ENCODE results near the gene NEU1. TPM values are rescaled to one million over a fixed set of nuclear protein-coding genes. Genes with fewer than 3 reads are reported as not detected.
"Not testable (repeated sequence)": the region's sequence is repeated elsewhere in the genome, so short reads cannot be mapped to it uniquely, and the experiment has no call there.

Gene NEU1
- total and polyA plus RNA-seq, 4 donors = 27.6 to 42.4 (median 34.8) TPM

DNA sequence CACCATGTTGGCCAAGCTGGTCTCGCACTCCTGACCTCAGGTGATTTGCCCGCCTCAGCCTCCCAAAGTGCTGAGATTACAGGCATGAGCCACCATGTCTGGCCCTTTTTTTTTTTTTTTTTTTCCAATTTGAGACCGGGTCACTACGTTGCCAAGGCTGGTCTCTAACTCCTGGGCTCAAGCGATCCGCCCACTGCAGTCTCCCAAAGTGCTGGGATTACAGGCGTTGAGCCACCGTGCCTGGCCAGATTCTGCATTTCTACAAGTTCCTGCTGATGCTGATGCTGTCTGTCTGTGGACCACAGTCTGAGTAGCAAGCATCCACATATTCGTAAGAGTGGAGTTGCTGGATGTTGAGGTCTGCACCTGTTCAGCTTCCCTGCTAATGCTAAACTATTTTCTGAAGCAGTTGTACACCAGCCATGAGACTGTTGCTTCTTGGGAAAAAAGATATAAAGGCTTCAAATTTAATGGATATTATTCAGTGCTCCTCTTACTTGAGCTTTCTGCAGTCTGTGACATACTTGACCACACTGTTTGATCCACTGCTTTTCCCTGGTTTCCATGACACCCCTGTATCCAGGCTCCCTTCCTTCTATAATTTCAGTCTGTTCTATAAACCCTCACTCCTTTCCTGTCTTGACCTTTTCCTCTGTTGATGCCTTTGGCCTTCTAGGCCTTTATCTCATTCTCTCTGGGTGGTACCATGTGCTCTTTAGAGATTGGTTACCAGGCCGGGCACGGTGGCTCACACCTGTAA is 49.4 kb upstream of the NEU1 start:
- 86% methylated on average over 11 of the region's 11 CpGs for WGBS
- no peak for DNase-seq (ENCODE audit: low spot score)
- Histone ChIP-seq H3K9me3 (ENCODE audit: control insufficient read depth in 4 of 4, low read length in 3 of 4) (no peaks in the 10 kb centered on the region), H3K9ac (ENCODE audit: low read depth in 1 of 2, low read length in 2 of 2) (no peak overlapping the region), H3K27me3 (ENCODE audit: control insufficient read depth in 4 of 4, insufficient read depth in 4 of 4, low read length in 3 of 4) (no peaks in the 10 kb centered on the region), H3K36me3 (ENCODE audit: control insufficient read depth in 4 of 4, insufficient read depth in 3 of 4, low read depth in 1 of 4, low read length in 3 of 4) (no peaks in the 10 kb centered on the region), H3K4me1 (ENCODE audit: control insufficient read depth in 4 of 4, insufficient read depth in 4 of 4, low read length in 3 of 4) (peaks cover 2 to 5% (median 4%) of the 10 kb centered on the region in 4 donors), H3K4me3 (ENCODE audit: low read depth in 1 of 3, low read length in 3 of 3) (no peak overlapping the region), H3K27ac (ENCODE audit: low read depth in 1 of 2, low read length in 2 of 2) (no peak overlapping the region)
- TF ChIP-seq FOXA2 (IDR thresholded peaks at IDR 0.05) (no peak), TAF1 (conservative IDR thresholded peaks at IDR 0.05) (no peak), RAD21 (IDR thresholded peaks at IDR 0.05) (no peak), EGR1 (IDR thresholded peaks at IDR 0.05; ENCODE audit: low read depth in 2 of 2) (no peak), ATF3 (IDR thresholded peaks at IDR 0.05) (no peak), JUND (IDR thresholded peaks at IDR 0.05) (no peak), HNF4G (IDR thresholded peaks at IDR 0.05) (no peak), FOXA1 (IDR thresholded peaks at IDR 0.05) (no peak), HNF4A (conservative IDR thresholded peaks at IDR 0.05) (no peak), NR2F2 (IDR thresholded peaks at IDR 0.05) (no peak)
- TF ChIP-seq, protein P1, sequence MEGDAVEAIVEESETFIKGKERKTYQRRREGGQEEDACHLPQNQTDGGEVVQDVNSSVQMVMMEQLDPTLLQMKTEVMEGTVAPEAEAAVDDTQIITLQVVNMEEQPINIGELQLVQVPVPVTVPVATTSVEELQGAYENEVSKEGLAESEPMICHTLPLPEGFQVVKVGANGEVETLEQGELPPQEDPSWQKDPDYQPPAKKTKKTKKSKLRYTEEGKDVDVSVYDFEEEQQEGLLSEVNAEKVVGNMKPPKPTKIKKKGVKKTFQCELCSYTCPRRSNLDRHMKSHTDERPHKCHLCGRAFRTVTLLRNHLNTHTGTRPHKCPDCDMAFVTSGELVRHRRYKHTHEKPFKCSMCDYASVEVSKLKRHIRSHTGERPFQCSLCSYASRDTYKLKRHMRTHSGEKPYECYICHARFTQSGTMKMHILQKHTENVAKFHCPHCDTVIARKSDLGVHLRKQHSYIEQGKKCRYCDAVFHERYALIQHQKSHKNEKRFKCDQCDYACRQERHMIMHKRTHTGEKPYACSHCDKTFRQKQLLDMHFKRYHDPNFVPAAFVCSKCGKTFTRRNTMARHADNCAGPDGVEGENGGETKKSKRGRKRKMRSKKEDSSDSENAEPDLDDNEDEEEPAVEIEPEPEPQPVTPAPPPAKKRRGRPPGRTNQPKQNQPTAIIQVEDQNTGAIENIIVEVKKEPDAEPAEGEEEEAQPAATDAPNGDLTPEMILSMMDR (IDR thresholded peaks at IDR 0.05; ENCODE audit: low read depth, low read length, missing input control) = no peak
- TF ChIP-seq, protein P2, sequence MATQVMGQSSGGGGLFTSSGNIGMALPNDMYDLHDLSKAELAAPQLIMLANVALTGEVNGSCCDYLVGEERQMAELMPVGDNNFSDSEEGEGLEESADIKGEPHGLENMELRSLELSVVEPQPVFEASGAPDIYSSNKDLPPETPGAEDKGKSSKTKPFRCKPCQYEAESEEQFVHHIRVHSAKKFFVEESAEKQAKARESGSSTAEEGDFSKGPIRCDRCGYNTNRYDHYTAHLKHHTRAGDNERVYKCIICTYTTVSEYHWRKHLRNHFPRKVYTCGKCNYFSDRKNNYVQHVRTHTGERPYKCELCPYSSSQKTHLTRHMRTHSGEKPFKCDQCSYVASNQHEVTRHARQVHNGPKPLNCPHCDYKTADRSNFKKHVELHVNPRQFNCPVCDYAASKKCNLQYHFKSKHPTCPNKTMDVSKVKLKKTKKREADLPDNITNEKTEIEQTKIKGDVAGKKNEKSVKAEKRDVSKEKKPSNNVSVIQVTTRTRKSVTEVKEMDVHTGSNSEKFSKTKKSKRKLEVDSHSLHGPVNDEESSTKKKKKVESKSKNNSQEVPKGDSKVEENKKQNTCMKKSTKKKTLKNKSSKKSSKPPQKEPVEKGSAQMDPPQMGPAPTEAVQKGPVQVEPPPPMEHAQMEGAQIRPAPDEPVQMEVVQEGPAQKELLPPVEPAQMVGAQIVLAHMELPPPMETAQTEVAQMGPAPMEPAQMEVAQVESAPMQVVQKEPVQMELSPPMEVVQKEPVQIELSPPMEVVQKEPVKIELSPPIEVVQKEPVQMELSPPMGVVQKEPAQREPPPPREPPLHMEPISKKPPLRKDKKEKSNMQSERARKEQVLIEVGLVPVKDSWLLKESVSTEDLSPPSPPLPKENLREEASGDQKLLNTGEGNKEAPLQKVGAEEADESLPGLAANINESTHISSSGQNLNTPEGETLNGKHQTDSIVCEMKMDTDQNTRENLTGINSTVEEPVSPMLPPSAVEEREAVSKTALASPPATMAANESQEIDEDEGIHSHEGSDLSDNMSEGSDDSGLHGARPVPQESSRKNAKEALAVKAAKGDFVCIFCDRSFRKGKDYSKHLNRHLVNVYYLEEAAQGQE (IDR thresholded peaks at IDR 0.05) = no peak

GRCh38 chr6:31909298-31909697 is 46.7 kb upstream of the NEU1 start:
- H3K9me3 ChIP-seq (ENCODE audit: control insufficient read depth in 4 of 4, low read length in 3 of 4); H3K36me3 ChIP-seq (ENCODE audit: control insufficient read depth in 4 of 4, insufficient read depth in 3 of 4, low read depth in 1 of 4, low read length in 3 of 4); H3K9ac ChIP-seq (ENCODE audit: low read depth in 1 of 2, low read length in 2 of 2); DNase-seq (ENCODE audit: low spot score); H3K4me1 ChIP-seq (ENCODE audit: control insufficient read depth in 4 of 4, insufficient read depth in 4 of 4, low read length in 3 of 4); H3K27me3 ChIP-seq (ENCODE audit: control insufficient read depth in 4 of 4, insufficient read depth in 4 of 4, low read length in 3 of 4); H3K4me3 ChIP-seq (ENCODE audit: low read depth in 1 of 3, low read length in 3 of 3); H3K27ac ChIP-seq (ENCODE audit: low read depth in 1 of 2, low read length in 2 of 2): not testable (repeated sequence)
- WGBS = 92% methylated on average over 7 of the region's 7 CpGs

GRCh38 chr6:31908791-31909190 is 46.2 kb upstream of the NEU1 start:
- H3K27ac ChIP-seq (ENCODE audit: low read depth in 1 of 2, low read length in 2 of 2) = no peak overlapping the region
- no peaks in the 10 kb centered on the region for H3K27me3 ChIP-seq (ENCODE audit: control insufficient read depth in 4 of 4, insufficient read depth in 4 of 4, low read length in 3 of 4)
- WGBS = 75% methylated on average over 4 of the region's 4 CpGs
- no peaks in the 10 kb centered on the region for H3K36me3 ChIP-seq (ENCODE audit: control insufficient read depth in 4 of 4, insufficient read depth in 3 of 4, low read depth in 1 of 4, low read length in 3 of 4)
- peaks cover 2 to 5% (median 4%) of the 10 kb centered on the region in 4 donors for H3K4me1 ChIP-seq (ENCODE audit: control insufficient read depth in 4 of 4, insufficient read depth in 4 of 4, low read length in 3 of 4)
- H3K9me3 ChIP-seq (ENCODE audit: control insufficient read depth in 4 of 4, low read length in 3 of 4) = no peaks in the 10 kb centered on the region
- H3K4me3 ChIP-seq (ENCODE audit: low read depth in 1 of 3, low read length in 3 of 3) = no peak overlapping the region
- no peak overlapping the region for H3K9ac ChIP-seq (ENCODE audit: low read depth in 1 of 2, low read length in 2 of 2)
- DNase-seq (ENCODE audit: low spot score) = no peak
- no peak for TF ChIP-seq GABPA (IDR thresholded peaks at IDR 0.05 in 1 of 2, conservative IDR thresholded peaks at IDR 0.05 in 1 of 2)
- TF ChIP-seq FOXA2 (IDR thresholded peaks at IDR 0.05) = no peak
- TF ChIP-seq MAX (IDR thresholded peaks at IDR 0.05) = no peak
- TF ChIP-seq EGR1 (IDR thresholded peaks at IDR 0.05; ENCODE audit: low read depth in 2 of 2) = no peak
- TF ChIP-seq RAD21 (IDR thresholded peaks at IDR 0.05) = no peak
- TF ChIP-seq, protein P1 (IDR thresholded peaks at IDR 0.05; ENCODE audit: low read depth, low read length, missing input control) = no peak
- TF ChIP-seq, protein P3, sequence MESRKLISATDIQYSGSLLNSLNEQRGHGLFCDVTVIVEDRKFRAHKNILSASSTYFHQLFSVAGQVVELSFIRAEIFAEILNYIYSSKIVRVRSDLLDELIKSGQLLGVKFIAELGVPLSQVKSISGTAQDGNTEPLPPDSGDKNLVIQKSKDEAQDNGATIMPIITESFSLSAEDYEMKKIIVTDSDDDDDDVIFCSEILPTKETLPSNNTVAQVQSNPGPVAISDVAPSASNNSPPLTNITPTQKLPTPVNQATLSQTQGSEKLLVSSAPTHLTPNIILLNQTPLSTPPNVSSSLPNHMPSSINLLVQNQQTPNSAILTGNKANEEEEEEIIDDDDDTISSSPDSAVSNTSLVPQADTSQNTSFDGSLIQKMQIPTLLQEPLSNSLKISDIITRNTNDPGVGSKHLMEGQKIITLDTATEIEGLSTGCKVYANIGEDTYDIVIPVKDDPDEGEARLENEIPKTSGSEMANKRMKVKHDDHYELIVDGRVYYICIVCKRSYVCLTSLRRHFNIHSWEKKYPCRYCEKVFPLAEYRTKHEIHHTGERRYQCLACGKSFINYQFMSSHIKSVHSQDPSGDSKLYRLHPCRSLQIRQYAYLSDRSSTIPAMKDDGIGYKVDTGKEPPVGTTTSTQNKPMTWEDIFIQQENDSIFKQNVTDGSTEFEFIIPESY (IDR thresholded peaks at IDR 0.05) = no peak
- no peak for TF ChIP-seq HNF4G (IDR thresholded peaks at IDR 0.05)
- TF ChIP-seq HNF4A (conservative IDR thresholded peaks at IDR 0.05) = no peak
- TF ChIP-seq NR2F2 (IDR thresholded peaks at IDR 0.05) = no peak
